Keratinocyte (primary cell): Measurements from ENCODE around the gene DPYD.

Experiments
- EZH2 ChIP-seq: IDR thresholded peaks from one replicate; pipeline ENCODE4 v1.6.1; 2012; ENCODE audit warnings: inconsistent platforms, mild to moderate bottlenecking, low read length, moderate library complexity
- TF ChIP-seq, protein P1 (sequence below), 3 experiments: IDR thresholded peaks in 1 of 3; conservative IDR thresholded peaks in 1 of 3; optimal IDR thresholded peaks in 1 of 3; 2 replicates in 2 of 3; 3 replicates in 1 of 3; pipeline versions ENCODE3 to v1.5.1; 2011; ENCODE audit warnings: low read length in 3 of 3, mild to moderate bottlenecking in 3 of 3, moderate library complexity in 2 of 3, control low read depth in 1 of 3, inconsistent platforms in 1 of 3; ENCODE audit not compliant: insufficient read depth in 2 of 3; ENCODE audit errors: extremely low read depth in 1 of 3

DNA sequence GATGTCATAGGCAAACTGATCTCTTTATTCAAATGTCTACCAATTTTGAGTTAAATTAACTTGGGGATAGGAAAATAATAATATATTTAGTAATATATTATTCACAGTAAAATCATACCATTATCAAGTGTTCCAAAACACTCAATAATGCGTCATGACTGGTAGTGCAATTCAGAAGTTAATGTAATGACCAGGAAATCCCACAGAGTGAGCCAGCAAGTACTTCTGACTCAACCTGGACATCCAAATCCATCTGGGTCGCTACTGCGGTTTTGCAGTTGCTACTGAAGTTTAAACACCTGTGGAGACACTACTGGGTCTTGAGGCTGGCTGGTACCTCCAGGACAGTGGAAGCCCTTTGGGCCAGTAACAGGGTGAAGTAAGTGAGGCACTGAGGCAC, 44.8 kb downstream of the DPYD start:
- TF ChIP-seq, protein P1, sequence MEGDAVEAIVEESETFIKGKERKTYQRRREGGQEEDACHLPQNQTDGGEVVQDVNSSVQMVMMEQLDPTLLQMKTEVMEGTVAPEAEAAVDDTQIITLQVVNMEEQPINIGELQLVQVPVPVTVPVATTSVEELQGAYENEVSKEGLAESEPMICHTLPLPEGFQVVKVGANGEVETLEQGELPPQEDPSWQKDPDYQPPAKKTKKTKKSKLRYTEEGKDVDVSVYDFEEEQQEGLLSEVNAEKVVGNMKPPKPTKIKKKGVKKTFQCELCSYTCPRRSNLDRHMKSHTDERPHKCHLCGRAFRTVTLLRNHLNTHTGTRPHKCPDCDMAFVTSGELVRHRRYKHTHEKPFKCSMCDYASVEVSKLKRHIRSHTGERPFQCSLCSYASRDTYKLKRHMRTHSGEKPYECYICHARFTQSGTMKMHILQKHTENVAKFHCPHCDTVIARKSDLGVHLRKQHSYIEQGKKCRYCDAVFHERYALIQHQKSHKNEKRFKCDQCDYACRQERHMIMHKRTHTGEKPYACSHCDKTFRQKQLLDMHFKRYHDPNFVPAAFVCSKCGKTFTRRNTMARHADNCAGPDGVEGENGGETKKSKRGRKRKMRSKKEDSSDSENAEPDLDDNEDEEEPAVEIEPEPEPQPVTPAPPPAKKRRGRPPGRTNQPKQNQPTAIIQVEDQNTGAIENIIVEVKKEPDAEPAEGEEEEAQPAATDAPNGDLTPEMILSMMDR (optimal IDR thresholded peaks at IDR 0.05 in 1 of 3, IDR thresholded peaks at IDR 0.05 in 1 of 3, conservative IDR thresholded peaks at IDR 0.05 in 1 of 3; ENCODE audit: extremely low read depth in 1 of 3, insufficient read depth in 2 of 3, low read length in 3 of 3) = no peak
- TF ChIP-seq EZH2 = no peak
